ENCODE results near the gene AFF3.

The AFF3 gene

DNA sequence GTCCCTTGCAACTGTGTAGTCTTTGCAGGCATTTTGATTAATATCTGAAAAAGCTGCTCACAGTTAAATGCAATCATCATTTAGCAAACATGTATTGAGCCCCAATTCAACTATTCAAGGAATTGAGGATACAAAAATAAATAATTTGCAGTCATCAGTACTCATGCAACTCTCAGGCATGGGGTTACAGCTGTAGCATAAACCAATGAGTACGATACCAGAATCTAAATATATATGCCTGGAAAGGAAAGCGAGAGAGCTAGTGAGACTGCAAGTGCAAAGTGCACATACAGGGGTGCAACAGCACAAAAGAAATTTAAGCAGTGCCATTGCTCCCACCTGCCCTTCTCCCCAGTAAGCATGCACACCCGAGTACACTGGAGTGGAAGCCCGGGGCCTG lies 216.4 kb downstream of the AFF3 start:
- Histone ChIP-seq H3K36me3 (ENCODE audit: control insufficient read depth, insufficient read depth, low read length) (no peaks in the 10 kb centered on the region), H3K27me3 (ENCODE audit: control insufficient read depth, insufficient read depth, low read length) (no peaks in the 10 kb centered on the region), H3K9ac (ENCODE audit: low read depth, low read length) (no peak overlapping the region), H3K4me1 (ENCODE audit: control insufficient read depth, insufficient read depth, low read length) (no peaks in the 10 kb centered on the region), H3K9me3 (ENCODE audit: control insufficient read depth, insufficient read depth, low read length) (no peaks in the 10 kb centered on the region), H3K4me3 (ENCODE audit: low read depth, low read length) (no peak overlapping the region)

DNA sequence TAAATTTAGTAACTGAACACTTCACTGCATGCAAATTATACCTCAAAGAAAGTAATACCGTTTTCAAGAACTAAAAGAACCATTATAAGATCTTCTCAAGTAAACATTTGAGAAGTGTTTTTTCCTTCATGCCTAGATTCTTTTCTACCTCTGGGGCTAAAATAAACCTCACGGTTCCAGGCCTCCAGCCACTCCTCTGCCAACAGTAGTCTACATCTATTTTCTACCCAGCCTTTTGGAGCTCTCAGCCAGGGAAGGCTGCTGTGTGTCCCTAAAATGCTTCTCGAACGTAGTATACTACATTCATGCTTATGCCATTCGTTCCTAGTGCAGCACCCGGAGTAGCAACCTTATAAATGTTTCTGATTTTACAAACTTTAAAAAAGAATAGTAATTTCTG lies 219.7 kb downstream of the AFF3 start:
- Histone ChIP-seq H3K4me1 (ENCODE audit: control insufficient read depth, insufficient read depth, low read length) (peaks cover 7% of the 10 kb centered on the region), H3K36me3 (ENCODE audit: control insufficient read depth, insufficient read depth, low read length) (no peaks in the 10 kb centered on the region), H3K9ac (ENCODE audit: low read depth, low read length) (no peak overlapping the region), H3K27me3 (ENCODE audit: control insufficient read depth, insufficient read depth, low read length) (no peaks in the 10 kb centered on the region), H3K4me3 (ENCODE audit: low read depth, low read length) (no peak overlapping the region), H3K9me3 (ENCODE audit: control insufficient read depth, insufficient read depth, low read length) (no peaks in the 10 kb centered on the region)

DNA sequence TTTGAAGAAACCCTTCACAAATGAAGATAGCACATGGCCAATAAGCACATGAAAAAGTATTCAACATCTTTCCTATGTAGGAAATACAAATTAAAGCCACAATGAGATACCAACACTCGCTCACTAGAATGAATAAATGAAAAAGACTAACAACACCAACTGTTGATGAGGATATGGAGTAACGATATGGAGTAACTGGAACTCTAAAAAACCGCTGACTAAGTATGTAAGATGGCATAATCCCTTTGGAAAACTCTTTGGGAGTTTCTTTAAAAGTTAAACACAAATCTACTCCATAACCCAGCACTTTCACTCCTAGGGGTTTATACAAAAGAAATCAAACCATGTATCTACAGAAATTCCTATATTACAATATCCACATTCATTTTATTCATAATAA lies 220.5 kb downstream of the AFF3 start:
- peaks cover 7% of the 10 kb centered on the region for H3K4me1 ChIP-seq (ENCODE audit: control insufficient read depth, insufficient read depth, low read length)
- no peak overlapping the region for H3K4me3 ChIP-seq (ENCODE audit: low read depth, low read length)
- no peaks in the 10 kb centered on the region for H3K27me3 ChIP-seq (ENCODE audit: control insufficient read depth, insufficient read depth, low read length)
- H3K9ac ChIP-seq (ENCODE audit: low read depth, low read length): no peak overlapping the region
- no peaks in the 10 kb centered on the region for H3K36me3 ChIP-seq (ENCODE audit: control insufficient read depth, insufficient read depth, low read length)
- H3K9me3 ChIP-seq (ENCODE audit: control insufficient read depth, insufficient read depth, low read length): no peaks in the 10 kb centered on the region

DNA sequence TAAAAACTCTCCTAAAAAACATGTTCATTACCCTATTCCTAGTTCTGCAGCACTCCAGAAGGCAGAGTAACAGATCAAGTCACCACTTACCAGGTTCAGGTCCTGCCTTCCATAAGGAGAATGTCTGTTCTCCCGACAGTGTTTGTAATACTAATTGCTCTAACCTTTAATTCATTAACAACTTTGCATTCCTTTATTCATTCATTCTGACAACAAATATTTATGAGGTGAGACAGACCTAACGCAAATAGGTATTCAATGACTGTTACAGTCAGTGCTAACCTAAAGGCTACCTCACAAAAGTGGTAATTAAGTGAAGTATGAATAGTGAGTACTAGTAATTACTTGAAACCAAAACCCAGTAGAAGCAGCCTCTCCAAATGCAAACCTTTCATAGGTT lies 224.0 kb downstream of the AFF3 start:
- Histone ChIP-seq H3K4me3 (ENCODE audit: low read depth, low read length) (no peak overlapping the region), H3K27me3 (ENCODE audit: control insufficient read depth, insufficient read depth, low read length) (no peaks in the 10 kb centered on the region), H3K4me1 (ENCODE audit: control insufficient read depth, insufficient read depth, low read length) (peaks cover 7% of the 10 kb centered on the region), H3K9ac (ENCODE audit: low read depth, low read length) (no peak overlapping the region), H3K36me3 (ENCODE audit: control insufficient read depth, insufficient read depth, low read length) (no peaks in the 10 kb centered on the region), H3K9me3 (ENCODE audit: control insufficient read depth, insufficient read depth, low read length) (no peaks in the 10 kb centered on the region)

DNA sequence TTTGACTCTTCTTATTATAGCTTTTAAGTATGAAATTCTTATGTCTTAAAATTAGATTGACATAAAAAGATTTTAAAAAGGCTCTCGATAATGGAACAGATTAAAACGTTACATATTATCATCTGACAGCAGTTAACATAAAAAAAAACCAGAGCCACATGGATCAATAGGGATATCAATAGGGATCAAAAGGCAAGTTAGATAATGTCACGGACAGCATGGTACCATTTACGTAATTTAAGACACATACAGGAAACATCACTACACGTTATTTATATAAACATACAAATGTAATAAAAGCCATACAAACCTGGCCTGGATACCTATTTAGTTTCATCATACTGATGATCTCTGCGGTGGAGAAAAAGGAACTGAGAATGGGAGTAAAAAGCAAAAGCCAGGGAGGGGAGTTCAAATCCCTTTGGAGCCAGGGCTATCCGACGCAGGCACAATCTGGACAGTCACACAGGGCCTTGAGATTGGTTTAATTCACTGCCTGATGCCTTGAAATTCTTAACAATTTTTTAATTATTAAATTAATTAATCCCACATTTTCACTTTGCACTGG lies 227.2 kb downstream of the AFF3 start:
- Histone ChIP-seq H3K27me3 (ENCODE audit: control insufficient read depth, insufficient read depth, low read length) (no peaks in the 10 kb centered on the region), H3K9me3 (ENCODE audit: control insufficient read depth, insufficient read depth, low read length) (no peaks in the 10 kb centered on the region), H3K4me3 (ENCODE audit: low read depth, low read length) (no peak overlapping the region), H3K9ac (ENCODE audit: low read depth, low read length) (no peak overlapping the region), H3K36me3 (ENCODE audit: control insufficient read depth, insufficient read depth, low read length) (no peaks in the 10 kb centered on the region), H3K4me1 (ENCODE audit: control insufficient read depth, insufficient read depth, low read length) (peaks cover 7% of the 10 kb centered on the region)

DNA sequence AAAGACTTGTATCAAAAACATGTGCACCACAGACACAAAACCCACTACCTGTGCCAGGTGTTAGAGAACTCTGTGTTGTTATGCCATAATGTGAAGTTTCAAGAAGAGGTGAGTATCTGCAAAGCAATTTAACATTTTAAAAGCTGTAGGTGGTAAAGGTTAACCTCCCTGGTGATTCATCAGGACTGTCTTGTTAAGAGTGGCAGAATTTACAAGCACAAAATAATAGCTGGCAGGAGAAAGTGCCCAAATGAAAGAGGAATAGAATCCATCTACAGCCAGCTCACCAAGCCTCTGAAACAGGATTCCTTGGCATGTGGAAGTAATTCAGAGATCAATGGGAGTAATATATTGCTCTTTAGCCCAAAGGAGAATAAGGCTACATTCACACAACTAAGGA lies 230.7 kb downstream of the AFF3 start:
- no peak overlapping the region for H3K9ac ChIP-seq (ENCODE audit: low read depth, low read length)
- no peak overlapping the region for H3K4me3 ChIP-seq (ENCODE audit: low read depth, low read length)
- H3K27me3 ChIP-seq (ENCODE audit: control insufficient read depth, insufficient read depth, low read length): no peaks in the 10 kb centered on the region
- no peaks in the 10 kb centered on the region for H3K4me1 ChIP-seq (ENCODE audit: control insufficient read depth, insufficient read depth, low read length)
- no peaks in the 10 kb centered on the region for H3K36me3 ChIP-seq (ENCODE audit: control insufficient read depth, insufficient read depth, low read length)
- no peaks in the 10 kb centered on the region for H3K9me3 ChIP-seq (ENCODE audit: control insufficient read depth, insufficient read depth, low read length)

DNA sequence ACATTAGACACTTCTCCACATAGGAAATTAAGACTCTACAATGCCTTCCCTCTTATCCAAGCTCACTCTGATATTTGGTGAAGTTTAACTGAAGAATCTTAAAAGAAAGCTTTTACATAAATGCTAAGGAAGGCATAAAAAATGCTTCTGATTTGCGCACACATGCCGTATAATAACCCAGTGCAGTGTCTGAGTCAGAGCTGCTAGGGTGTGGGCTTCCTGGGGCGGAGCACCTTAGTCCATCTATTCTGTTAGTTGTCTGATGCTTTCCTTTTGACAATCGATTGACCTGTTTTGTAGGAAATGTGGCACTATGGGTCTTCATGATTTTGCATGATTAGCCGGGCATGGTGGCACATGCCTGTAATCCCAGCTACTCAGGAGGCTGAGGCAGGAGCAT lies 231.5 kb downstream of the AFF3 start:
- Histone ChIP-seq H3K9ac (ENCODE audit: low read depth, low read length) (no peak overlapping the region), H3K36me3 (ENCODE audit: control insufficient read depth, insufficient read depth, low read length) (no peaks in the 10 kb centered on the region), H3K4me3 (ENCODE audit: low read depth, low read length) (no peak overlapping the region), H3K9me3 (ENCODE audit: control insufficient read depth, insufficient read depth, low read length) (no peaks in the 10 kb centered on the region), H3K27me3 (ENCODE audit: control insufficient read depth, insufficient read depth, low read length) (no peaks in the 10 kb centered on the region), H3K4me1 (ENCODE audit: control insufficient read depth, insufficient read depth, low read length) (no peaks in the 10 kb centered on the region)

DNA sequence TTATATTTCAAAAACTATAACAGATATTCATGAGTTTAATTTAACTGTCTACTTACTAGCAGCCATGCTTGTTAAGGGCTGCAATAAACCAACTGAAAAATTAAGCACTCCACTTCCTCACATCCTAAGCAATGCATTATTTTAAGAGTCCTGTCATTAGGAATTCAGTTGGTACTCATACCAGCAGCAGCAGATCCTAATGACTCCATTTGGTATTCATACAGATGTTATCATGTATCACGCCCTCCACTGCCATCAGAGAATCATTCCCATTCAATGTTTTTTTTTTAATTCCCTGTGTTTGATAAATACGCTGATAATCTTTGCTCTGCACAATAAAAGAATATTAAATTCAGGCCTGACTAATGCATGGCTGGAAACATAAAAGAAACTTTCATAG lies 236.8 kb downstream of the AFF3 start:
- H3K4me3 ChIP-seq (ENCODE audit: low read depth, low read length): no peak overlapping the region
- H3K4me1 ChIP-seq (ENCODE audit: control insufficient read depth, insufficient read depth, low read length): no peaks in the 10 kb centered on the region
- no peak overlapping the region for H3K9ac ChIP-seq (ENCODE audit: low read depth, low read length)
- H3K9me3 ChIP-seq (ENCODE audit: control insufficient read depth, insufficient read depth, low read length): no peaks in the 10 kb centered on the region
- H3K27me3 ChIP-seq (ENCODE audit: control insufficient read depth, insufficient read depth, low read length): no peaks in the 10 kb centered on the region
- no peaks in the 10 kb centered on the region for H3K36me3 ChIP-seq (ENCODE audit: control insufficient read depth, insufficient read depth, low read length)

DNA sequence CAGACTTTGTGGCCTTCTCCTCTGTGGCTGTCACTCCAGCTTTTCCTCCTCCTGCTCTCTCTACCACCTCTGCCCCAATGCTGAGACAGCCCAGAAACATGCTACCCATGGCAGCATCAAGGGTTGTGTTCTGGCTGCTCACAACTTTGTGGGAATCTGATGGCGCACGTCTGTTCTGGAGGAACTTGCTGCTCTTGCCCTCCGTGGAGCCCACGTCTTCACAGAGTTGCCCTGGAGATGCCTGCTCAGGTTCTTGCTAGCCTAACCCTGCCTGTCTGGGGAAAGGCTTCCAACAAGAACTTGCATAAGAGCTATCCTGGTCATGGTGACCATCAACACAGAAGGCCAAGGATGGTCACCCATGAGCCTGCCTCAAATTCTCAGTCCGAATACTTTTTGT lies 237.4 kb downstream of the AFF3 start:
- H3K27me3 ChIP-seq (ENCODE audit: control insufficient read depth, insufficient read depth, low read length): no peaks in the 10 kb centered on the region
- H3K4me1 ChIP-seq (ENCODE audit: control insufficient read depth, insufficient read depth, low read length): no peaks in the 10 kb centered on the region
- H3K9ac ChIP-seq (ENCODE audit: low read depth, low read length): no peak overlapping the region
- no peaks in the 10 kb centered on the region for H3K36me3 ChIP-seq (ENCODE audit: control insufficient read depth, insufficient read depth, low read length)
- H3K4me3 ChIP-seq (ENCODE audit: low read depth, low read length): no peak overlapping the region
- no peaks in the 10 kb centered on the region for H3K9me3 ChIP-seq (ENCODE audit: control insufficient read depth, insufficient read depth, low read length)

DNA sequence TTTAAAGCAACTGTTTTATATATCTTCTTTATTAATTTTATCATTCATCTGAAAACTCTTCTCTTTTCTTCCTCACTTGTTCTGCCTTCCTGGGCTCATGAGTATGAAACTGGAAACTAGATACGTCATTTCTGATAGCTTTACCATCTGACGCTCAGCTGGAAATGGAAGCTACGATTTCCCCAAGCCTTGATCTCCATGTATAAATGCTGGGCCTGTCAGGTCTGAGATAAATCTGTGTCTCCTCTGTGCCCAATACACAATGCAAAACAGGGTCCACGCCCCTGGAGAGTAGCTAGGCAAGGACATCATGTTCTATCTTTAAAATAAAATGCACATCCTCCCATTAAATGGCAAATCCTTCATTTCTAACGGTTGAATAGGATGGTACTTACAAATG lies 238.4 kb downstream of the AFF3 start:
- Histone ChIP-seq H3K9ac (ENCODE audit: low read depth, low read length) (no peak overlapping the region), H3K27me3 (ENCODE audit: control insufficient read depth, insufficient read depth, low read length) (no peaks in the 10 kb centered on the region), H3K9me3 (ENCODE audit: control insufficient read depth, insufficient read depth, low read length) (no peaks in the 10 kb centered on the region), H3K36me3 (ENCODE audit: control insufficient read depth, insufficient read depth, low read length) (no peaks in the 10 kb centered on the region), H3K4me3 (ENCODE audit: low read depth, low read length) (no peak overlapping the region), H3K4me1 (ENCODE audit: control insufficient read depth, insufficient read depth, low read length) (no peaks in the 10 kb centered on the region)

DNA sequence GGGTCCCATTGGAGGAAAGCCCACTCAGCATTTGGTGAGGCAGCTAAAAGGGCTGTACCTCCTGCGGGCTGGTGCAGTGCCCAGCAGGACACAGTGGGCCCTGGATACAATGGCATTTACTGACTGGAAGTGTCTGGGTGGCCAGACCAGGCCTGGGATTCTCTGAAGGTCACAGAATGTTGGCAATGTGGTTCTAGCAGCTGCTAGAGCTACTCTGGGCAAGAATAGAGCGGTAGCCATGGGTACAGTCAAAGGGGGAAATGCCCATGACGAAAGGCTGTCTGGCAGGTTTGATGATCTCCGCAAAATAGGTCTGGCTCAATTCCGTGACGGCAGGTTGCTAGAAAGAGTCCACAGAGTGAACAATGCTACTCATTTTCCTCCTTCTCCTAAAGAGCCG lies 241.8 kb downstream of the AFF3 start:
- H3K36me3 ChIP-seq (ENCODE audit: control insufficient read depth, insufficient read depth, low read length): no peaks in the 10 kb centered on the region
- no peak overlapping the region for H3K9ac ChIP-seq (ENCODE audit: low read depth, low read length)
- H3K27me3 ChIP-seq (ENCODE audit: control insufficient read depth, insufficient read depth, low read length): no peaks in the 10 kb centered on the region

DNA sequence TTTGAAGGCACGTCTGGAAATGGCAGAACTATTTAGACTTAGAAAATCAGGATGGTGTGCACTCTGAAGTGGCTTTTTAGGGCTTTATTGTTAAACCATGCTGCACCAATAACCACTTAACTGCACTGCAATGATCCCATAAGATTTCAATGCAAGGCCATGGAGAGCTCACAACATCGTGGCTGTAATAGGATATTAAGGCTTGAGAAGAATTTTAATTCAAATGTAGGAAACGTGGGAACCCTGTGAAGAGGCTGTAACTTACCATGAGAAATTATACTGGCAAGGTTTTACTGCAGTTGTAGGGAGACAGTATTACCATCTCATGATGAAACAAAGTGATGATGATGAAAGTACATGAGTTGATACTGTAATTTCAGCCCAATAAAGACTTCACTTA lies 242.5 kb downstream of the AFF3 start:
- H3K4me1 ChIP-seq (ENCODE audit: control insufficient read depth, insufficient read depth, low read length): no peaks in the 10 kb centered on the region
- H3K27me3 ChIP-seq (ENCODE audit: control insufficient read depth, insufficient read depth, low read length): no peaks in the 10 kb centered on the region
- no peak overlapping the region for H3K9ac ChIP-seq (ENCODE audit: low read depth, low read length)
- H3K4me3 ChIP-seq (ENCODE audit: low read depth, low read length): no peak overlapping the region
- no peaks in the 10 kb centered on the region for H3K9me3 ChIP-seq (ENCODE audit: control insufficient read depth, insufficient read depth, low read length)
- no peaks in the 10 kb centered on the region for H3K36me3 ChIP-seq (ENCODE audit: control insufficient read depth, insufficient read depth, low read length)

More for the DNA sequence above, 241.8 kb downstream of the AFF3 start:
- no peaks in the 10 kb centered on the region for H3K4me1 ChIP-seq (ENCODE audit: control insufficient read depth, insufficient read depth, low read length)
- no peaks in the 10 kb centered on the region for H3K9me3 ChIP-seq (ENCODE audit: control insufficient read depth, insufficient read depth, low read length)
- no peak overlapping the region for H3K4me3 ChIP-seq (ENCODE audit: low read depth, low read length)
